HuH-7.5 (cell line): ENCODE results near the gene C1orf226.
"Not testable (repeated sequence)": the region's sequence is repeated elsewhere in the genome, so short reads cannot be mapped to it uniquely, and the experiment has no call there.

Experiments
- DNase-seq: peaks from one replicate; pipeline ENCODE4 v3.0.0; 2011; ENCODE audit warnings: low spot score

The C1orf226 gene

GRCh38 chr1:162405800-162406199 lies 24.3 kb downstream of the C1orf226 start:
- DNase-seq: no peak

- DNase-seq: no peak
Observed at GRCh38 chr1:162406811-162407210, 25.3 kb downstream of the C1orf226 start.

- no peak for DNase-seq
Observed at GRCh38 chr1:162407539-162407938, 26.0 kb downstream of the C1orf226 start.

GRCh38 chr1:162412002-162412401 lies 30.5 kb downstream of the C1orf226 start, which contains the start of gene SH2D1B:
Gene SH2D1B (minus strand): TSS chr1:162412136. CDS start chr1:162412016, 120 bp downstream.
- no peak for DNase-seq

- no peak for DNase-seq
Observed at GRCh38 chr1:162416215-162416614, 34.7 kb downstream of the C1orf226 start.

- DNase-seq: no peak
Observed at GRCh38 chr1:162416909-162417308, 35.4 kb downstream of the C1orf226 start.

- DNase-seq: no peak
Observed at GRCh38 chr1:162417650-162418049, 36.1 kb downstream of the C1orf226 start.

- not testable (repeated sequence) for DNase-seq
Observed at GRCh38 chr1:162418584-162418983, 37.1 kb downstream of the C1orf226 start.

GRCh38 chr1:162419450-162419931 lies 38.0 kb downstream of the C1orf226 start:
- DNase-seq: not testable (repeated sequence)

GRCh38 chr1:162420120-162420519 lies 38.6 kb downstream of the C1orf226 start:
- no peak for DNase-seq

- DNase-seq: no peak
Observed at GRCh38 chr1:162421258-162422164, 40.0 kb downstream of the C1orf226 start.

- no peak for DNase-seq
Observed at GRCh38 chr1:162422662-162423375, 41.3 kb downstream of the C1orf226 start.

GRCh38 chr1:162430583-162430982 lies 49.1 kb downstream of the C1orf226 start:
- no peak for DNase-seq

GRCh38 chr1:162432977-162433713 lies 51.6 kb downstream of the C1orf226 start:
- not testable (repeated sequence) for DNase-seq
